Measurements from ENCODE around the gene FREM1. TPM values are rescaled to one million over a fixed set of nuclear protein-coding genes. Genes with fewer than 3 reads are reported as not detected.

Gene FREM1
- total and polyA plus RNA-seq, 2 of the 13 experiments (the other 11 are each of a cell fraction or from before 2014, with no cell fraction given) = 64.3 to 202 TPM

- TF ChIP-seq PHF20 (CRISPR knock-in tag; IDR thresholded peaks at IDR 0.05) (0 out of 2 replicates have a peak, but pooled peaks have one; percentile 24), DNMT1 (CRISPR knock-in tag; IDR thresholded peaks at IDR 0.05) (no peak), ZNF501 (CRISPR knock-in tag; IDR thresholded peaks at IDR 0.05) (peak; percentile 87; the same call in 1 of the 2 replicates), ZNF672 (CRISPR knock-in tag; IDR thresholded peaks at IDR 0.05) (no peak), MIXL1 (CRISPR knock-in tag; IDR thresholded peaks at IDR 0.05) (peak; percentile 98), SNAI1 (CRISPR knock-in tag; IDR thresholded peaks at IDR 0.05; ENCODE audit: borderline replicate concordance) (no peak), POLR2AphosphoS2 (IDR thresholded peaks at IDR 0.05; ENCODE audit: low read depth, low read length) (no peak), ZNF24 (IDR thresholded peaks at IDR 0.05) (no peak), ZKSCAN8 (CRISPR knock-in tag; IDR thresholded peaks at IDR 0.05; ENCODE audit: borderline replicate concordance) (peak; percentile 84), ZBTB38 (CRISPR knock-in tag; IDR thresholded peaks at IDR 0.05) (no peak; the same call in 1 of the 2 replicates), RFX5 (IDR thresholded peaks at IDR 0.05; ENCODE audit: low read depth, low read length) (no peak), SMC3 (IDR thresholded peaks at IDR 0.05; ENCODE audit: low read length) (peak; percentile 30; the same call in 1 of the 2 replicates), PITX1 (CRISPR knock-in tag; IDR thresholded peaks at IDR 0.05) (peak; percentile 84), ZNF646 (CRISPR knock-in tag; IDR thresholded peaks at IDR 0.05) (no peak), ZNF331 (CRISPR knock-in tag; IDR thresholded peaks at IDR 0.05) (peak; percentile 73), DPF2 (CRISPR knock-in tag; IDR thresholded peaks at IDR 0.05; ENCODE audit: borderline replicate concordance, low read depth) (peak; percentile 81; the same call in 1 of the 2 replicates), POLR2AphosphoS5 (IDR thresholded peaks at IDR 0.05; ENCODE audit: low read depth, low read length) (peak; percentile 76), NR2F6 (IDR thresholded peaks at IDR 0.05) (peak; percentile 94), NR2F6 (CRISPR knock-in tag; IDR thresholded peaks at IDR 0.05) (peak; percentile 92), FOXP1 (IDR thresholded peaks at IDR 0.05) (no peak), FOXP1 (CRISPR knock-in tag; IDR thresholded peaks at IDR 0.05) (peak; percentile 81), RCOR2 (CRISPR knock-in tag; IDR thresholded peaks at IDR 0.05) (peak; percentile 67; the same call in 1 of the 2 replicates), HOXA3 (CRISPR knock-in tag; IDR thresholded peaks at IDR 0.05) (peak; percentile 73), ZSCAN22 (CRISPR knock-in tag; IDR thresholded peaks at IDR 0.05) (no peak), TCF7L2 (IDR thresholded peaks at IDR 0.05; ENCODE audit: low read depth, low read length) (peak; percentile 77), CBFB (CRISPR knock-in tag; IDR thresholded peaks at IDR 0.05) (no peak; the same call in 1 of the 2 replicates)
- TF ChIP-seq, protein P1, sequence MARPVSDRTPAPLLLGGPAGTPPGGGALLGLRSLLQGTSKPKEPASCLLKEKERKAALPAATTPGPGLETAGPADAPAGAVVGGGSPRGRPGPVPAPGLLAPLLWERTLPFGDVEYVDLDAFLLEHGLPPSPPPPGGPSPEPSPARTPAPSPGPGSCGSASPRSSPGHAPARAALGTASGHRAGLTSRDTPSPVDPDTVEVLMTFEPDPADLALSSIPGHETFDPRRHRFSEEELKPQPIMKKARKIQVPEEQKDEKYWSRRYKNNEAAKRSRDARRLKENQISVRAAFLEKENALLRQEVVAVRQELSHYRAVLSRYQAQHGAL (CRISPR knock-in tag; IDR thresholded peaks at IDR 0.05; ENCODE audit: not compliant biosample characterization) = no peak
Observed at GRCh38 chr9:14868772-14869583, 41.2 kb downstream of the FREM1 start (continued).
